Loucy (cell line): ENCODE data around the gene IFITM5.

Experiments
- EZH2phosphoT487 ChIP-seq: fragments of 200-600 bp; IDR thresholded peaks from 2 replicates; pipeline ENCODE4 v1.6.1; 2018; ENCODE audit warnings: antibody characterized with exemption, mild to moderate bottlenecking, moderate library complexity, borderline replicate concordance
- TF ChIP-seq, protein P1 (sequence below): fragments of 200-600 bp; sonication (generic); conservative IDR thresholded peaks from 2 replicates; pipeline ENCODE4 v1.5.1; 2014; ENCODE audit warnings: mild to moderate bottlenecking, antibody characterized with exemption, low read length

- TF ChIP-seq, protein P1, sequence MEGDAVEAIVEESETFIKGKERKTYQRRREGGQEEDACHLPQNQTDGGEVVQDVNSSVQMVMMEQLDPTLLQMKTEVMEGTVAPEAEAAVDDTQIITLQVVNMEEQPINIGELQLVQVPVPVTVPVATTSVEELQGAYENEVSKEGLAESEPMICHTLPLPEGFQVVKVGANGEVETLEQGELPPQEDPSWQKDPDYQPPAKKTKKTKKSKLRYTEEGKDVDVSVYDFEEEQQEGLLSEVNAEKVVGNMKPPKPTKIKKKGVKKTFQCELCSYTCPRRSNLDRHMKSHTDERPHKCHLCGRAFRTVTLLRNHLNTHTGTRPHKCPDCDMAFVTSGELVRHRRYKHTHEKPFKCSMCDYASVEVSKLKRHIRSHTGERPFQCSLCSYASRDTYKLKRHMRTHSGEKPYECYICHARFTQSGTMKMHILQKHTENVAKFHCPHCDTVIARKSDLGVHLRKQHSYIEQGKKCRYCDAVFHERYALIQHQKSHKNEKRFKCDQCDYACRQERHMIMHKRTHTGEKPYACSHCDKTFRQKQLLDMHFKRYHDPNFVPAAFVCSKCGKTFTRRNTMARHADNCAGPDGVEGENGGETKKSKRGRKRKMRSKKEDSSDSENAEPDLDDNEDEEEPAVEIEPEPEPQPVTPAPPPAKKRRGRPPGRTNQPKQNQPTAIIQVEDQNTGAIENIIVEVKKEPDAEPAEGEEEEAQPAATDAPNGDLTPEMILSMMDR: no peak
- no peak for TF ChIP-seq EZH2phosphoT487
Observed at GRCh38 chr11:255176-255575, 44.1 kb downstream of the IFITM5 start.
